ENCODE results near the gene CDADC1. TPM values are rescaled to one million over a fixed set of nuclear protein-coding genes. Genes with fewer than 3 reads are reported as not detected.

Gene CDADC1
- total RNA-seq, 3 donors from 2014 or later = 7.6 to 14.1 (median 7.9) TPM

- no peaks in the 10 kb centered on the region for H3K4me1 ChIP-seq (ENCODE audit: low read depth)
- H3K9me3 ChIP-seq = no peaks in the 10 kb centered on the region
- H3K4me3 ChIP-seq = no peak overlapping the region
- DNase-seq (peak; percentile 47 to 71 (median 49)), ATAC-seq (peak; percentile 67)
- no peak for TF ChIP-seq CTCF (IDR thresholded peaks at IDR 0.05)
- H3K36me3 ChIP-seq (ENCODE audit: low read depth) = no peaks in the 10 kb centered on the region
- intact Hi-C loops (cut with DNase I, micrococcal nuclease) = loop anchor here (10.0 kb wide), 2 partner anchors 127 to 307 kb away; no protein-coding TSS in a partner anchor
These were observed 60.6 kb downstream of the CDADC1 start for GRCh38 chr13:49308097-49308875.

GRCh38 chr13:49308921-49309408, 61.2 kb downstream of the CDADC1 start:
- DNase-seq = no peak
- no peaks in the 10 kb centered on the region for H3K36me3 ChIP-seq (ENCODE audit: low read depth)
- intact Hi-C loops (cut with DNase I, micrococcal nuclease) = loop anchor here (10.0 kb wide), 2 partner anchors 126 to 306 kb away; no protein-coding TSS in a partner anchor
- no peaks in the 10 kb centered on the region for H3K4me1 ChIP-seq (ENCODE audit: low read depth)
- H3K4me3 ChIP-seq = no peak overlapping the region
- H3K9me3 ChIP-seq = no peaks in the 10 kb centered on the region
- ATAC-seq = no peak
- no peak for TF ChIP-seq CTCF (IDR thresholded peaks at IDR 0.05)

GRCh38 chr13:49310251-49310650, 62.5 kb downstream of the CDADC1 start:
- intact Hi-C loops (cut with DNase I, micrococcal nuclease) = no loop called here
- no peaks in the 10 kb centered on the region for H3K36me3 ChIP-seq (ENCODE audit: low read depth)
- DNase-seq = no peak
- H3K9me3 ChIP-seq = no peaks in the 10 kb centered on the region
- H3K4me1 ChIP-seq (ENCODE audit: low read depth) = no peaks in the 10 kb centered on the region
- no peak overlapping the region for H3K4me3 ChIP-seq
- no peak for ATAC-seq
- no peak for TF ChIP-seq CTCF (IDR thresholded peaks at IDR 0.05)

GRCh38 chr13:49311816-49312215, 64.1 kb downstream of the CDADC1 start:
- Histone ChIP-seq H3K4me1 (ENCODE audit: low read depth) (no peaks in the 10 kb centered on the region), H3K4me3 (no peak overlapping the region), H3K9me3 (no peaks in the 10 kb centered on the region), H3K36me3 (ENCODE audit: low read depth) (no peaks in the 10 kb centered on the region)
- ATAC-seq = no peak
- intact Hi-C loops (cut with DNase I, micrococcal nuclease) = no loop called here
- no peak for DNase-seq
- TF ChIP-seq CTCF (IDR thresholded peaks at IDR 0.05) = no peak

GRCh38 chr13:49314344-49314882, 66.7 kb downstream of the CDADC1 start:
- ATAC-seq (peak; percentile 20), DNase-seq (no peak)
- no peaks in the 10 kb centered on the region for H3K9me3 ChIP-seq
- intact Hi-C loops (cut with DNase I, micrococcal nuclease) = no loop called here
- no peak for TF ChIP-seq CTCF (IDR thresholded peaks at IDR 0.05)
- H3K4me3 ChIP-seq = no peak overlapping the region
- no peaks in the 10 kb centered on the region for H3K4me1 ChIP-seq (ENCODE audit: low read depth)
- H3K36me3 ChIP-seq (ENCODE audit: low read depth) = no peaks in the 10 kb centered on the region

All from mucosa of descending colon (tissue), 3 donors.